Measurements from ENCODE around the gene SCYL2.

DNA sequence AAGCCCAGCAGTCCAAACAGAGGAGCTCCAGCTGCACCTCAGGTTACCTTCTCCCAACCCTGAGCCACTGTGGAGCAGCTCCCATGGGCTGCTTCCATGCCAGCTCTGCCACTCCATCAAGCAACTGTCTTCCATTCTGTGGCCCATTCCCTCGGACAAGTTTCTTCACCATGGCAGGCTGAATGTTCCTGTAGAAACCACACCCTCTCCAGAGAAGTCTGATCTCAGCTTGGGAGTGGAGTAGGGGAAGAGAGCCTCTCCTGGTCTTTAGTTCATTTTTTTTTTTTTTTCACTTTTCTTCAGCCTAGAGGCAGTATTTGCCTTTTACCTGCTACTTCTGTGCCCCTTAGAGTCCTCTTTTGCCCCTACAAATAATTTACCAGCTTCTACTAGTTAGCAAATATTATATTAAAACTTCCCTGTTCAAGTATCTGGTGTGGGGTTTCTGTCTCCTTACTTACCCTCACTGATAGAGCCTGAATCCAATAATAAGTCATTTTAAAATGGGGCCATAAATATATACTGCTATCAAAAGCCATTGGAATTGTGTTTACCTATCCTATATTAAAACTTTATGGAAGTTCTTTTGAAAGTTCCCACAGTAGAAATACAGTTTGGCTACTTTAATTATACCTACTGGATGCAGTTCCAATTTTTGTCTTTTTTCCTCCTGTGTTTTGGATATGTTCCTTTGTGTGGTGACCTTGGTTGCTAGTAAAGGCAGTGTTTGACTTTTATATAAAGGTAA is 78.2 kb downstream of the SCYL2 start:
- TF ChIP-seq, protein P1, sequence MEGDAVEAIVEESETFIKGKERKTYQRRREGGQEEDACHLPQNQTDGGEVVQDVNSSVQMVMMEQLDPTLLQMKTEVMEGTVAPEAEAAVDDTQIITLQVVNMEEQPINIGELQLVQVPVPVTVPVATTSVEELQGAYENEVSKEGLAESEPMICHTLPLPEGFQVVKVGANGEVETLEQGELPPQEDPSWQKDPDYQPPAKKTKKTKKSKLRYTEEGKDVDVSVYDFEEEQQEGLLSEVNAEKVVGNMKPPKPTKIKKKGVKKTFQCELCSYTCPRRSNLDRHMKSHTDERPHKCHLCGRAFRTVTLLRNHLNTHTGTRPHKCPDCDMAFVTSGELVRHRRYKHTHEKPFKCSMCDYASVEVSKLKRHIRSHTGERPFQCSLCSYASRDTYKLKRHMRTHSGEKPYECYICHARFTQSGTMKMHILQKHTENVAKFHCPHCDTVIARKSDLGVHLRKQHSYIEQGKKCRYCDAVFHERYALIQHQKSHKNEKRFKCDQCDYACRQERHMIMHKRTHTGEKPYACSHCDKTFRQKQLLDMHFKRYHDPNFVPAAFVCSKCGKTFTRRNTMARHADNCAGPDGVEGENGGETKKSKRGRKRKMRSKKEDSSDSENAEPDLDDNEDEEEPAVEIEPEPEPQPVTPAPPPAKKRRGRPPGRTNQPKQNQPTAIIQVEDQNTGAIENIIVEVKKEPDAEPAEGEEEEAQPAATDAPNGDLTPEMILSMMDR (IDR thresholded peaks at IDR 0.05), result no peak
- no peak for TF ChIP-seq POLR2A (IDR thresholded peaks at IDR 0.05)

All from sigmoid colon (tissue), 3 donors.